Bone marrow (tissue), 2 donors: ENCODE data around the gene CD3G.

ENCODE experiments used
- DNase-seq, 2 donors: peaks; one replicate each; lab custom pipeline; 2025; lab: John Stamatoyannopoulos, UW

Gene CD3G

GRCh38 chr11:118325283-118325682 is 18.9 kb upstream of the CD3G start:
- DNase-seq = no peak

GRCh38 chr11:118328745-118329144 is 15.4 kb upstream of the CD3G start:
- no peak for DNase-seq

- no peak for DNase-seq
Measured at GRCh38 chr11:118334745-118335144, 9.4 kb upstream of the CD3G start.

GRCh38 chr11:118338637-118339061 is 5.5 kb upstream of the CD3G start:
- no peak for DNase-seq

- DNase-seq = no peak
Measured at GRCh38 chr11:118339281-118339961, 4.7 kb upstream of the CD3G start.

- DNase-seq = no peak
Measured at GRCh38 chr11:118340449-118340848, 3.7 kb upstream of the CD3G start.

- no peak for DNase-seq
Measured at GRCh38 chr11:118341261-118341660, 2.9 kb upstream of the CD3G start.

- no peak for DNase-seq
Measured at GRCh38 chr11:118341815-118342489, 2.2 kb upstream of the CD3G start.

GRCh38 chr11:118342503-118343161 is 1.5 kb upstream of the CD3G start, which contains the start of gene CD3D:
Gene CD3D, minus strand, starts transcription at chr11:118342705. Its CDS starts 98 bp downstream, at chr11:118342607.
- no peak for DNase-seq

GRCh38 chr11:118343248-118343647 is 896 bp upstream of the CD3G start:
- no peak for DNase-seq

GRCh38 chr11:118349475-118349874 is 5.3 kb downstream of the CD3G start:
- no peak for DNase-seq

- DNase-seq = peak in 1 of 2 donors; percentile 14
Measured at GRCh38 chr11:118353084-118353710, 9.1 kb downstream of the CD3G start.

GRCh38 chr11:118358071-118358470 is 13.9 kb downstream of the CD3G start:
- DNase-seq = no peak

- peak; percentile 89 for DNase-seq
Measured at GRCh38 chr11:118359295-118359958, 15.3 kb downstream of the CD3G start, which contains the start of gene UBE4A. Gene UBE4A, plus strand, starts transcription at chr11:118359600. Its CDS starts 5,481 bp downstream, at chr11:118365081.

GRCh38 chr11:118364956-118365615 is 20.9 kb downstream of the CD3G start:
- DNase-seq = no peak

- DNase-seq = no peak
Measured at GRCh38 chr11:118366287-118366686, 22.1 kb downstream of the CD3G start.

- no peak for DNase-seq
Measured at GRCh38 chr11:118370774-118371173, 26.6 kb downstream of the CD3G start.

GRCh38 chr11:118373263-118373662 is 29.1 kb downstream of the CD3G start:
- no peak for DNase-seq

GRCh38 chr11:118373871-118374270 is 29.7 kb downstream of the CD3G start:
- DNase-seq = no peak

GRCh38 chr11:118374729-118375128 is 30.6 kb downstream of the CD3G start:
- no peak for DNase-seq

GRCh38 chr11:118375978-118376377 is 31.8 kb downstream of the CD3G start:
- DNase-seq = no peak
